GM12878 (cell line): ENCODE results near the gene TRAPPC3L. TPM values are rescaled to one million over a fixed set of nuclear protein-coding genes. Genes with fewer than 3 reads are reported as not detected.
A peak's percentile ranks its signal among the peaks of the same experiment; 100 is the strongest.

Experiments
- ATAC-seq: fragments of 200-7000 bp; cut with Tn5 transposase; 3 replicates; pipeline ENCODE4 v1.9.1; 2020; ENCODE audit warnings: mild to moderate bottlenecking, moderate library complexity
- BruUV-seq: library from RNA; stranded (reverse); fragments of 400-500 nt; replicated peaks from 2 replicates; lab custom pipeline; 2021; lab: Mats Ljungman, UMichigan
- CTCF ChIA-PET: fragments of 300-600 bp; sonication (Branson Sonifier 250); formaldehyde crosslinking; extraction: SDS; loops from one replicate; lab custom pipeline; 2021; ENCODE audit warnings: inconsistent platforms; lab: Yijun Ruan, JAX
- POLR2A ChIA-PET: fragments of 350-600 bp; formaldehyde crosslinking; extraction: SDS; loops from one replicate; lab custom pipeline; 2021; ENCODE audit warnings: inconsistent platforms; lab: Charles Lee
- RAD21 ChIA-PET: fragments of 300-600 bp; sonication (Branson Sonifier 250); formaldehyde crosslinking; loops from one replicate; lab custom pipeline; 2023; ENCODE audit warnings: antibody characterized with exemption; ENCODE audit not compliant: unreplicated experiment; lab: Charles Lee
- SMC1A ChIA-PET: fragments of 300-600 bp; sonication (Branson Sonifier 250); formaldehyde crosslinking; loops from one replicate; lab custom pipeline; 2023; ENCODE audit not compliant: unreplicated experiment, uncharacterized antibody; lab: Charles Lee
- DNase-seq: peaks from one replicate; pipeline ENCODE4 v3.0.0-alpha.2; 2011; ENCODE audit warnings: low read depth, low spot score
- FAIRE-seq: peaks from 3 replicates; lab custom pipeline; 2011; peaks lifted over from hg19 to GRCh38; lab: Jason Lieb, UNC
- H2AFZ ChIP-seq: 2 replicates; pipeline ENCODE4 v1.6.0; 2011; ENCODE audit warnings: low read depth, low read length, control low read depth; ENCODE audit not compliant: control insufficient read depth
- H3K27ac ChIP-seq: 2 replicates; pipeline ENCODE4 v1.5.1; 2011; ENCODE audit warnings: control low read depth; ENCODE audit not compliant: control insufficient read depth, insufficient read depth
- H3K27me3 ChIP-seq, 2 experiments: replicated peaks in 1 of 2; 2 replicates each; pipeline versions ENCODE4 v1.6.0 to v1.6.1; 2011; ENCODE audit warnings: low read length in 1 of 2; ENCODE audit not compliant: control insufficient read depth in 2 of 2, insufficient read depth in 2 of 2
- H3K36me3 ChIP-seq, 2 experiments: 2 replicates each; pipeline ENCODE4 v1.5.1; 2011; ENCODE audit warnings: low read length in 1 of 2; ENCODE audit not compliant: control insufficient read depth in 2 of 2, insufficient read depth in 2 of 2
- H3K4me1 ChIP-seq: 2 replicates; pipeline ENCODE4 v1.6.1; 2011; ENCODE audit warnings: mild to moderate bottlenecking, low read length, moderate library complexity, mixed read lengths; ENCODE audit not compliant: control insufficient read depth, insufficient read depth
- H3K4me2 ChIP-seq: 2 replicates; pipeline ENCODE4 v1.6.0; 2011; ENCODE audit warnings: control low read depth; ENCODE audit not compliant: control insufficient read depth, insufficient read depth
- H3K4me3 ChIP-seq: fragments of 200-600 bp; sonication (generic); 2 replicates; pipeline ENCODE4 v1.5.1; 2016
- H3K79me2 ChIP-seq: 2 replicates; pipeline ENCODE4 v1.6.0; 2011; ENCODE audit warnings: low read length; ENCODE audit not compliant: control insufficient read depth, insufficient read depth
- H3K9ac ChIP-seq: 2 replicates; pipeline ENCODE4 v1.8.0; 2011; ENCODE audit warnings: low read length, control low read depth, mixed read lengths; ENCODE audit not compliant: control insufficient read depth, insufficient read depth
- H3K9me3 ChIP-seq: replicated peaks from 3 replicates; pipeline ENCODE4 v1.5.1; 2011; ENCODE audit warnings: mild to moderate bottlenecking, low read length; ENCODE audit not compliant: control insufficient read depth, insufficient read depth
- H4K20me1 ChIP-seq: 2 replicates; pipeline ENCODE4 v1.6.0; 2011; ENCODE audit not compliant: control insufficient read depth, insufficient read depth
- E4F1 ChIP-seq: fragments of 450-650 bp; IDR thresholded peaks from 2 replicates; pipeline ENCODE4 v1.6.1; 2018; ENCODE audit warnings: borderline replicate concordance, mild to moderate bottlenecking; ENCODE audit not compliant: partially characterized antibody
- HSF1 ChIP-seq: fragments of 150-350 bp; IDR thresholded peaks from 2 replicates; pipeline ENCODE4 v1.6.1; 2014; ENCODE audit warnings: mild to moderate bottlenecking, low read depth, low read length
- IKZF2 ChIP-seq, 2 experiments: fragments of 450-650 bp; IDR thresholded peaks; 2 replicates each; pipeline ENCODE4 v1.6.1; 2017; ENCODE audit warnings: mild to moderate bottlenecking in 2 of 2, moderate library complexity in 2 of 2
- LARP7 ChIP-seq: fragments of 450-650 bp; IDR thresholded peaks from 2 replicates; pipeline ENCODE4 v1.6.1; 2017; ENCODE audit warnings: mild to moderate bottlenecking
- MXI1 ChIP-seq: fragments of 150-350 bp; IDR thresholded peaks from 2 replicates; pipeline ENCODE4 v1.6.1; 2011; ENCODE audit warnings: low read depth, mild to moderate bottlenecking, inconsistent platforms, low read length, improper control_type of control experiment
- NFIC ChIP-seq: IDR thresholded peaks from 2 replicates; pipeline ENCODE4 v1.6.1; 2012; ENCODE audit warnings: low read depth, mild to moderate bottlenecking, inconsistent platforms, low read length, moderate library complexity
- NFYB ChIP-seq: IDR thresholded peaks from 2 replicates; pipeline ENCODE4 v1.6.1; 2011; ENCODE audit warnings: low read depth, mild to moderate bottlenecking, low read length, improper control_type of control experiment, moderate library complexity; ENCODE audit not compliant: insufficient read depth
- NRF1 ChIP-seq: conservative IDR thresholded peaks from 2 replicates; pipeline ENCODE4 v1.6.1; 2011; ENCODE audit warnings: mild to moderate bottlenecking, low read depth, low read length, improper control_type of control experiment
- POU2F2 ChIP-seq: IDR thresholded peaks from 3 replicates; pipeline ENCODE4 v1.6.1; 2011; ENCODE audit warnings: low read depth, mild to moderate bottlenecking, low read length, borderline replicate concordance
- RAD21 ChIP-seq: IDR thresholded peaks from 2 replicates; pipeline ENCODE4 v1.6.1; 2011; ENCODE audit warnings: mild to moderate bottlenecking, low read depth, low read length, moderate library complexity; ENCODE audit not compliant: insufficient read depth
- TCF12 ChIP-seq: IDR thresholded peaks from 2 replicates; pipeline ENCODE4 v1.6.1; 2011; ENCODE audit warnings: low read depth, mild to moderate bottlenecking, low read length
- WRNIP1 ChIP-seq: IDR thresholded peaks from 2 replicates; pipeline ENCODE4 v1.6.1; 2011; ENCODE audit warnings: low read depth, low read length, improper control_type of control experiment, borderline replicate concordance
- ZBED1 ChIP-seq: IDR thresholded peaks from 2 replicates; pipeline ENCODE4 v1.6.1; 2016; ENCODE audit warnings: borderline replicate concordance
- ZBTB40 ChIP-seq: fragments of 450-650 bp; IDR thresholded peaks from 2 replicates; pipeline ENCODE4 v1.6.1; 2016; ENCODE audit warnings: mild to moderate bottlenecking, moderate library complexity, borderline replicate concordance
- WGBS: methylation state at CpG from one replicate; pipeline ENCODE4 v1.1.6; 2016; ENCODE audit warnings: low lambda C conversion rate; ENCODE audit not compliant: insufficient replicate concordance, insufficient coverage; ENCODE audit errors: missing lambda C conversion rate; 5-methylcytosine and 5-hydroxymethylcytosine counted together
- in situ Hi-C: fragments of 300-500 bp; cut with MboI; formaldehyde crosslinking; loops from 9 replicates; pipeline ENCODE4 v1.14.3; 2018; ENCODE audit warnings: mixed read lengths
- intact Hi-C: fragments of 100-400 bp; cut with micrococcal nuclease; formaldehyde crosslinking; loops from one replicate; pipeline ENCODE4 v1.14.2; 2022; ENCODE audit not compliant: unreplicated experiment
- polyA plus RNA-seq, 11 experiments: library from polyadenylated mRNA; depleted of rRNA in 4 of 11; unstranded in 6 of 11; stranded (reverse) in 5 of 11; fragments of >200 nt; fragmentation: Nextera tagmentation in 4 of 11; fragmentation: Illumina TruSeq in 1 of 11; extraction: Ambion mirVana in 4 of 11; extraction: Trizol in 1 of 11; gene quantifications; 1 replicate in 1 of 11; 2 replicates in 10 of 11; pipeline versions ENCODE4 v1.2.1 to v1.2.3, GENCODE V29; 2011 to 2016; ENCODE audit warnings: inconsistent platforms in 2 of 11, missing spikeins in 2 of 11, low read depth in 1 of 11
- total RNA-seq, 4 experiments: library from RNA; depleted of rRNA in 3 of 4; stranded (reverse); fragments of >200 nt in 3 of 4; fragmentation: Illumina TruSeq in 1 of 4; extraction: Trizol in 1 of 4; gene quantifications; 2 replicates each; pipeline versions ENCODE4 v1.2.1 to v1.2.3, GENCODE V29; 2013 to 2021

The TRAPPC3L gene
- total and polyA plus RNA-seq, 10 of the 15 experiments (the other 5 are each of a cell fraction or from before 2014, with no cell fraction given), result not detected

- CTCF ChIA-PET, result interaction anchor here (1.2 kb wide), 1 partner anchor 208 kb away, joined by 5 read pairs; no protein-coding TSS in a partner anchor
- RAD21 ChIA-PET, result no interaction called here
- no TSS peak for BruUV-seq
- SMC1A ChIA-PET, result no interaction called here
- Histone ChIP-seq H3K9me3 (no peaks in the 10 kb centered on the region), H3K4me2 (peak overlapping the region; percentile 56), H3K36me3 (no peaks in the 10 kb centered on the region), H2AFZ (no peak overlapping the region), H3K9ac (no peak overlapping the region), H3K79me2 (no peaks in the 10 kb centered on the region), H3K27me3 (no peaks in the 10 kb centered on the region; a peak in 2 of 4 replicates), H3K4me3 (peak overlapping the region; percentile 43; the same call in 1 of the 2 replicates), H3K27ac (no peak overlapping the region), H3K4me1 (peaks cover 11% of the 10 kb centered on the region; the same call in 1 of the 2 replicates), H4K20me1 (no peaks in the 10 kb centered on the region)
- ATAC-seq, result no peak
- POLR2A ChIA-PET, result no interaction called here
- 8% methylated on average over 1 of the region's 1 CpG for WGBS
- no peak for FAIRE-seq
- DNase-seq, result no peak
- intact Hi-C loops, result no loop called here
- in situ Hi-C loops, result no loop called here
- no peak for TF ChIP-seq TCF12
- TF ChIP-seq IKZF2 (IDR thresholded peaks at IDR 0.05), result no peak
- no peak for TF ChIP-seq RAD21
- TF ChIP-seq NRF1, result no peak
- no peak for TF ChIP-seq NFIC
- no peak for TF ChIP-seq HSF1
- TF ChIP-seq LARP7, result no peak
- TF ChIP-seq WRNIP1, result no peak
- no peak for TF ChIP-seq MXI1
- no peak for TF ChIP-seq ZBED1
- TF ChIP-seq POU2F2, result no peak
- TF ChIP-seq E4F1, result no peak
- no peak for TF ChIP-seq ZBTB40
- TF ChIP-seq NFYB, result no peak
Observed at GRCh38 chr6:116475141-116475540, 70.3 kb downstream of the TRAPPC3L start.
